Hypothalamus (tissue), 51 donors: ENCODE results near the gene MYZAP.

ENCODE experiments used
- DNase-seq, 51 donors: peaks; one replicate each; lab custom pipeline; 2025; lab: John Stamatoyannopoulos, UW

The MYZAP gene, protein sequence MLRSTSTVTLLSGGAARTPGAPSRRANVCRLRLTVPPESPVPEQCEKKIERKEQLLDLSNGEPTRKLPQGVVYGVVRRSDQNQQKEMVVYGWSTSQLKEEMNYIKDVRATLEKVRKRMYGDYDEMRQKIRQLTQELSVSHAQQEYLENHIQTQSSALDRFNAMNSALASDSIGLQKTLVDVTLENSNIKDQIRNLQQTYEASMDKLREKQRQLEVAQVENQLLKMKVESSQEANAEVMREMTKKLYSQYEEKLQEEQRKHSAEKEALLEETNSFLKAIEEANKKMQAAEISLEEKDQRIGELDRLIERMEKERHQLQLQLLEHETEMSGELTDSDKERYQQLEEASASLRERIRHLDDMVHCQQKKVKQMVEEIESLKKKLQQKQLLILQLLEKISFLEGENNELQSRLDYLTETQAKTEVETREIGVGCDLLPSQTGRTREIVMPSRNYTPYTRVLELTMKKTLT

GRCh38 chr15:57591822-57592367 lies at the start of gene MYZAP:
MYZAP (plus strand) TSS chr15:57591904; CDS start chr15:57592035, 131 bp downstream.
- DNase-seq = peak in 9 of 51 donors; percentile 6 to 40 (median 18)

- no peak for DNase-seq
These were observed 49.2 kb upstream of the MYZAP start for GRCh38 chr15:57542505-57542817.

DNA sequence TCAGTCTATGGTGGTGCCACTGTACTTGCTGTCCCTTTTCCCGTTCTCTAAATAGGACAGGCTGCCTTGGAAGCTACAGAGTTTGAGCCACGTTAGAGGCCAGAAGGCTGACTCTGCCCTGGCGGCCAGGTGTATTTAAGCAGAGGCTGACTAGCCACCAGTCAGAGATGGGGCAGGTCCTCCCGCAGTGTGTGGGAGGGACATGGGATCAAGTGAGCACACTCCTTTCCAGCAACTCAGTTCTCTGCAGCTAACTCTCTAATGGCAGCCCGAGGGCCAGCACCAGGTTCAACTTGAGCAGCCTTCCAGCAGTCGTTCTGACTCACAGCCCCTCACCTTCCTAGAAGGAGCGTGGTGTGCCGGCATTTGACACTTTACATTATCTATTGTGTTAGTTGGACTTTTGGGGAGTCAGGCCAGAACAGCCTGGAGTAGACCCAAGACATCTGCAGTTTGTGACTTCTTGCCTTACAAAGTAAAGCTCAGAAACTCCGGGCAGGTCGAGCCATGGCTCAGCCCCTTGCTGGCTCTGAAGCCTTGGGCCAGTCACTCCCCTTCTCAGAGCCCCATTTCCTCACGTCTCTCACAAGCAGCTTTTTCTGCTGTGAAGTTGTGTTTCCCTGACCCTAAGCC lies 46.7 kb upstream of the MYZAP start:
- no peak for DNase-seq

DNA sequence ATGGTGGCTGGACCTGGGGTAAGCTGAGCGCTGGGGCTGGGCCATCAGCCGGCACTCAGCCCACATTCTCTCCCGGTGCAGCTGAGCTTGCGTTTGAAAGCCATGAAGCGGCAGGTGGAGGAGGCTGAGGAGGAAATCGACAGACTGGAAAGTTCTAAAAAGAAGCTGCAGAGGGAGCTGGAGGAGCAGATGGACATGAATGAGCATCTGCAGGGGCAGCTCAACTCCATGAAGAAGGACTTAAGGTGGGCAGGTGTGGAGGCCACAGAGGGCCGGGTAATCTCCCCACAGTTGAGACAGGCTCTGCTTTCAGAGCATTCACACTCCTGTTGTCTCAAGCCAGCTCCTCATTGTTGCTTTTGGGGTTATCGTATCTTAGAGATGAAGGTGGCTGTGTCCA lies 45.7 kb upstream of the MYZAP start:
- no peak for DNase-seq

- no peak for DNase-seq
These were observed 44.4 kb upstream of the MYZAP start for GRCh38 chr15:57547243-57547755.

- no peak for DNase-seq
These were observed 43.4 kb upstream of the MYZAP start for GRCh38 chr15:57548351-57548750.

DNA sequence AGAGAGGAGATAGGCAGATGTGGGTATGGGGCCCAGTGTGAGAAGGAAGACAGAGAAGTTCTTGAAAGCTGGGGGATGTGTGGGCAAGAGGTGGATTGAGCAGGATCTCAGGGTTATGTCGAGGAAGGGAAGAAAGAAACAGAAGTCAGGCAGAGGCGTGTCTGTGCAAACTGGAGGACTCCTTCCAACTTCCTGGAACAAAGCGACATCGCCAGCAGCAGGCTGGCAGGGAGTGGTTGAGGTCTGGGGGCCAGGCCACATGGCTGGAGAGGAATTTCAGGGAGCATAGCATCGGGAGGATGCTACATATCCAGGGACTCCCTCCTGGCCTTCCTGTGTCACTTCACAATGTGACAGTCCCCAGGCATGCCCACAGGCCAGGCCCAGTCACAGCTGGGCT lies 42.9 kb upstream of the MYZAP start:
- DNase-seq = no peak

GRCh38 chr15:57549935-57550334 lies 41.8 kb upstream of the MYZAP start:
- DNase-seq = no peak

DNA sequence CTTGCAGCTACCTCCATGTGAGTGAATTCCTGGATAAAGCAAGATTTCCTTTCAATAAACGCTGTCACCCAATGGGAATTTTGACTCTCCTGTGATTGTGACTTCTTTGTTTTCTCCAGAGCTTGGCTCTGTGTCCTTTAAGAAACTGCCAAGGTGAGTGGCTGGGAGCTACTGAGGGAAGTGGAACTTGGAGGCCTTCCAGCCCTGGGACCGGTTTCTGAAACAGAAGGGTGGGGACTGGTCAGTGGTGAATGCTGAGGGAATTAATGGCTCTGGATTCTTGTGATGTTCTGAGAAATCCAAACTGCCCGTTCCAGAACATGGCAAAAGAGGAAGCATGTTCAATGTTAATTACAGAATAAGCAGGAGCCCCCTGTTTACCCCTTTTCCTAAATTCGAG lies 41.1 kb upstream of the MYZAP start:
- DNase-seq = peak in 32 of 51 donors; percentile 3 to 69 (median 36)

- no peak for DNase-seq
These were observed 39.7 kb upstream of the MYZAP start for GRCh38 chr15:57551715-57552677.

DNA sequence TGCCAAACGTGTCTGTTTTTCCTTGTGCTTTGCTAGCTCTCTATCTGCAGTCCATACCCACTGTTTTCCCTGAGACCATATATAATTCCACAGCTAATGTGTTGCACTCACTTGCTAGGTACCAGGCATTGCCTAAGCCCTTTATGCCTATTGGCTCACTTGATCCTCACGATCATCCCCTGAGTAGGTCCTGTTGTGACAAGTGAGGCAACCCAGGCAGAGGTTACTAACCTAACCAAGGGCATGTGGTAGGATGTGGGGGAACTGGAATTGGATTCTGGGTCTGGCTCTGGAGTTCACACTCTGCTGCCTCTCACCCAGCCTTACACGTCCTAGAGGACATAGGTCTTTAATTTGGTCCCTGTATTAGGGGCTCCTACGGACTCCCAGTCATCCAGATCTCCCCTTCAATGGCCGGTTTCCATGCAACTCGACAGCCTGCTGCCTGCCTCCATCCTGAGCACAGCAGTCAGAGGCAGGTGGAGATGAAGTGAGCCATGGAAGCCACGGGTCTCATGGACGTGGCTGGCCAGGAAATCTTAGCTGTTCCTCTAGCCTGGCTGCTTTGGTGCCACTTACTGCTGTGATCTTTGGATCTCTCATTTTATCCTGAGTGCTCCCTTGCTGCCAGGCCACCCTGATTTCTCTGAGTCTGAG lies 38.9 kb upstream of the MYZAP start:
- no peak for DNase-seq

- DNase-seq = no peak
These were observed 38.2 kb upstream of the MYZAP start for GRCh38 chr15:57553526-57553925.

DNA sequence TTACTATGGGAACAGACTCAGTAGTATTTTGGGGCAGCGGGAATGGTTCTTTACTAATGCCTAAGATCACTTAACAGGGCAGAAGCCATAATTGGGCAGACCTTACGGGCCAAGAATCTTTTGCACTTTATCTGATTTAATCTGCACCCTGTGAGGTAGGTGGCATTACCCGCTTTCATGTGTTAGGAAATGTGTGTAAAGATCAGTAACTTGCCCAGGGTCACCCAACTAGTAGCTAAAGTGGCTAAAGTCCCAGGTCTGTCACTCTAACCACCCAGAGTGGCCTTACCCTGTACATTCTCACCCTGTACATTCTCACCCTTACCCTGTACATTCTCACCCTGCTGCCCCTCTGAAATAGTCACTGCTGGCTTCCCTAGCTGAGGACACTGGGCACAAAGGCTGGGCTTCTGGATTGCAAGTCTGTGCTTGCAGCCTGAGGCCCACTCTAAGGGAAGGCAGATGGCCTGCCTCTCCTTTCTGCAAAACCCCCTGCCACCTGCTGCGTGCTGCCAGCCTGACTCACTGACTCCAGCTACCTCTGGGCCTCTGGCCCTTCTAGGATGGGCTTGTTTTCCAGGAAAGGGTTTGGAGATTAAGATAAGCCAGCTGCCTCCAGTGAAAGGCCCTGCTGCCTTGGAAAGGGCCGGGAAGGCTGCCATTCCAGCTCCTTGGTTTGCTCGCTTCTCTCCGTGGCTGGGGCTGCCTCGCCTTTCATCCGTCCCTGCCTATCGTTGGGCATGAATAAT lies 37.5 kb upstream of the MYZAP start:
- peak in 24 of 51 donors; percentile 3 to 57 (median 23) for DNase-seq

- DNase-seq = peak in 2 of 51 donors; percentile 20 to 38
These were observed 36.9 kb upstream of the MYZAP start for GRCh38 chr15:57554812-57555179.

- no peak for DNase-seq
These were observed 36.4 kb upstream of the MYZAP start for GRCh38 chr15:57555270-57555669.

- no peak for DNase-seq
These were observed 35.7 kb upstream of the MYZAP start for GRCh38 chr15:57556040-57556439.

DNA sequence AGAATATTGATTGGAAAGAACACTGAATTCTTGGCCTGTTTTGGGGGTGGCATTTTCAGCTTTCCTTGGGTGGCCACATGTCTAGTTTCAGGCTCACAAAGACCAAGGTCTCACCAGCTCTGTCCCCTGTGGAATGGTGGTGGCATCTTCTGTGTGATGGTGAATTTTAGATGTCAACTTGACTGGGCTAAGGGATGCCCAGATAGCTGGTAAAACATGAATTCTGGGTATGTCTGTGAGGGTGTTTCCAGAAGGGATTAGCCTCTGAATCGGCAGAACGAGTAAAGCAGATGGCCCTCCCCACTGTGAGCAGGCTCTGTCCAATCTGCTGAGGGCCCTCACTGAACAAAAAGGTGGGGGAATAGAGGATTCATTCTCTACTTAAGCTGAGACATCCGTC lies 34.4 kb upstream of the MYZAP start:
- no peak for DNase-seq

DNA sequence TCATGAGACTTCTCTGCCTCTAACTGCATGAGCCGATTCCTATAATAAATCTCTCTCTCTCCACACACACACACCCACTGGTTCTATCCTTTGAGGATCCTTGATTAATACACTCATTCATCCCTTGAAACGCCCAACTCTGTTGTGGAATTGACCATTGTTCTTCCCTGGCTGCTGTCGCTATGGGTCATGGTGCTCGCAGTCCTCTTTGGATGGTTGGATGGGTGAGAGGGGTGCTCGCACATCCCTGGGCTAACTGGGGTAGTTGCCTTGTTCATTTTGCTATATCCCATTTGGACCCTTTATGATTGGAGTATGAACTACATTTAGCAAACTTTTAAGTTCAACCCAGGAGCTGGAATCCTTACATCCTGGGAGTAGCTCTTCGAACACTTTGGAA lies 33.9 kb upstream of the MYZAP start:
- no peak for DNase-seq

DNA sequence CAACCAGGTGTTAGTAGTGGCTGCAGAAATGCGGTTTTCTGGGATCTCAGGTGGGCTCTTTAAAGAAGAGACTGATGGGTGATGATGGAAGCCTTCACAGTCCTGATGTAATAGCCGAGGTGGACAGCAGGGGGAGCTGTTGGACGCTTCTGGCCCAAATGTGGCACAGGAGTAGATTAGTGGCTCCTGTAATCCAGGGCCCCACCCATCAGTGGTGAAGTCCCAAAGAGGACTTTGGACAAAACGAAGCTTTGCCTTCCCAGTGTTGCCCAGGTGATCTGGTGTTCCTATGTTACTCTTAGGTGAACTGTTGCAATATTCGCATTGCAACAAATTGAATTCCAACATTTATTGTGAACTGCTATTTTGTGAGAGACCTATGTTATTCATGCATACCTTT lies 31.8 kb upstream of the MYZAP start:
- DNase-seq = peak in 27 of 51 donors; percentile 1 to 64 (median 23)
